SK-N-MC (cell line): Measurements from ENCODE around the gene NHLRC3.
A peak's percentile ranks its signal among the peaks of the same experiment; 100 is the strongest.
"Not testable (repeated sequence)": the region's sequence is repeated elsewhere in the genome, so short reads cannot be mapped to it uniquely, and the experiment has no call there.

Experiments used
- DNase-seq: peaks from one replicate; pipeline ENCODE4 v3.0.0-alpha.2; 2011; ENCODE audit warnings: low read depth, low spot score
- H3K27ac ChIP-seq: fragments of 200-600 bp; sonication (generic); 2 replicates; pipeline ENCODE4 v1.5.1; 2016; ENCODE audit warnings: mixed run types
- H3K36me3 ChIP-seq: fragments of 200-600 bp; sonication (generic); 2 replicates; pipeline ENCODE4 v1.6.1; 2017; ENCODE audit warnings: antibody characterized with exemption, low read length, mixed read lengths; ENCODE audit not compliant: insufficient read depth
- H3K4me3 ChIP-seq: fragments of 200-600 bp; sonication (generic); 2 replicates; pipeline ENCODE4 v1.5.1; 2016
- H3K9ac ChIP-seq: fragments of 200-600 bp; sonication (generic); 2 replicates; pipeline ENCODE4 v1.8.0; 2017; ENCODE audit warnings: mixed run types, mixed read lengths; ENCODE audit not compliant: insufficient read length
- H3K9me3 ChIP-seq: fragments of 200-600 bp; sonication (generic); 2 replicates; pipeline ENCODE4 v1.6.1; 2017; ENCODE audit warnings: low read depth, mild to moderate bottlenecking, antibody characterized with exemption, low read length, moderate library complexity, mixed read lengths
- EZH2 ChIP-seq: fragments of 200-600 bp; sonication (generic); IDR thresholded peaks from one replicate; pipeline ENCODE4 v1.6.1; 2017; ENCODE audit warnings: antibody characterized with exemption
- FOXP2 ChIP-seq: optimal IDR thresholded peaks from 2 replicates; pipeline ENCODE3; 2011; ENCODE audit warnings: mild to moderate bottlenecking, moderate library complexity; ENCODE audit not compliant: insufficient read depth; ENCODE audit errors: extremely low read length, control extremely low read depth
- POLR2AphosphoS5 ChIP-seq: IDR thresholded peaks from 2 replicates; pipeline ENCODE4 v1.6.1; 2012; ENCODE audit warnings: mild to moderate bottlenecking, low read depth, low read length, borderline replicate concordance

Gene NHLRC3

GRCh38 chr13:39051157-39051556 is 12.9 kb downstream of the NHLRC3 start:
- TF ChIP-seq POLR2AphosphoS5, result no peak
- TF ChIP-seq EZH2, result no peak
- TF ChIP-seq FOXP2, result no peak

GRCh38 chr13:39052944-39053343 is 14.7 kb downstream of the NHLRC3 start:
- peaks cover 5% of the 10 kb centered on the region for H3K36me3 ChIP-seq
- no peak overlapping the region for H3K27ac ChIP-seq
- H3K4me3 ChIP-seq, result no peak overlapping the region
- TF ChIP-seq EZH2 (no peak), FOXP2 (no peak), POLR2AphosphoS5 (no peak)
- H3K9ac ChIP-seq, result no peak overlapping the region
- no peak for DNase-seq
- H3K9me3 ChIP-seq, result peaks cover 3% of the 10 kb centered on the region; the same call in 1 of the 2 replicates

More at GRCh38 chr13:39051157-39051556, 12.9 kb downstream of the NHLRC3 start:
- Histone ChIP-seq H3K4me3 (peak overlapping the region; percentile 14; the same call in 1 of the 2 replicates), H3K9me3 (no peaks in the 10 kb centered on the region), H3K36me3 (peaks cover 3% of the 10 kb centered on the region), H3K9ac (peak overlapping the region; percentile 54), H3K27ac (peak overlapping the region; percentile 60)
- DNase-seq, result peak; percentile 63

GRCh38 chr13:39054112-39054511 is 15.9 kb downstream of the NHLRC3 start:
- DNase-seq, result no peak
- Histone ChIP-seq H3K36me3 (peaks cover 5% of the 10 kb centered on the region), H3K27ac (peak overlapping the region; percentile 28; the same call in 1 of the 2 replicates), H3K4me3 (no peak overlapping the region), H3K9me3 (peaks cover 3% of the 10 kb centered on the region; the same call in 1 of the 2 replicates), H3K9ac (no peak overlapping the region)
- TF ChIP-seq EZH2, result no peak
- TF ChIP-seq FOXP2, result no peak
- no peak for TF ChIP-seq POLR2AphosphoS5

GRCh38 chr13:39056018-39056417 is 17.8 kb downstream of the NHLRC3 start:
- DNase-seq, result no peak
- peaks cover 5% of the 10 kb centered on the region for H3K36me3 ChIP-seq
- no peak for TF ChIP-seq EZH2
- no peak for TF ChIP-seq POLR2AphosphoS5
- no peak for TF ChIP-seq FOXP2
- no peak overlapping the region for H3K9ac ChIP-seq
- H3K27ac ChIP-seq, result no peak overlapping the region
- H3K4me3 ChIP-seq, result no peak overlapping the region
- peaks cover 3% of the 10 kb centered on the region; the same call in 1 of the 2 replicates for H3K9me3 ChIP-seq

- Histone ChIP-seq H3K9me3 (peaks cover 3% of the 10 kb centered on the region; the same call in 1 of the 2 replicates), H3K27ac (no peak overlapping the region), H3K4me3 (no peak overlapping the region), H3K9ac (no peak overlapping the region), H3K36me3 (peaks cover 5% of the 10 kb centered on the region)
- TF ChIP-seq FOXP2 (no peak), EZH2 (no peak), POLR2AphosphoS5 (no peak)
- DNase-seq, result no peak
Observed at GRCh38 chr13:39058040-39058439, 19.8 kb downstream of the NHLRC3 start.

GRCh38 chr13:39062004-39062403 is 23.7 kb downstream of the NHLRC3 start:
- Histone ChIP-seq H3K27ac (no peak overlapping the region), H3K36me3 (peaks cover 11% of the 10 kb centered on the region), H3K9me3 (peaks cover 3% of the 10 kb centered on the region; the same call in 1 of the 2 replicates), H3K4me3 (no peak overlapping the region), H3K9ac (no peak overlapping the region)
- DNase-seq, result no peak
- TF ChIP-seq EZH2, result no peak
- TF ChIP-seq POLR2AphosphoS5, result no peak
- no peak for TF ChIP-seq FOXP2

- no peak overlapping the region for H3K4me3 ChIP-seq
- H3K9ac ChIP-seq, result no peak overlapping the region
- H3K9me3 ChIP-seq, result no peaks in the 10 kb centered on the region
- TF ChIP-seq FOXP2, result no peak
- TF ChIP-seq POLR2AphosphoS5, result no peak
- no peak for TF ChIP-seq EZH2
- no peak overlapping the region for H3K27ac ChIP-seq
- no peak for DNase-seq
- H3K36me3 ChIP-seq, result no peaks in the 10 kb centered on the region
Observed at GRCh38 chr13:39072842-39073241, 34.6 kb downstream of the NHLRC3 start.

GRCh38 chr13:39073983-39074382 is 35.7 kb downstream of the NHLRC3 start:
- TF ChIP-seq EZH2, result no peak
- TF ChIP-seq FOXP2, result no peak
- no peak for TF ChIP-seq POLR2AphosphoS5
- DNase-seq, result no peak
- Histone ChIP-seq H3K4me3 (no peak overlapping the region), H3K36me3 (no peaks in the 10 kb centered on the region), H3K9me3 (no peaks in the 10 kb centered on the region), H3K9ac (no peak overlapping the region), H3K27ac (no peak overlapping the region)

GRCh38 chr13:39086251-39086945 is 48.1 kb downstream of the NHLRC3 start:
- H3K36me3 ChIP-seq, H3K27ac ChIP-seq, H3K9ac ChIP-seq, DNase-seq, H3K9me3 ChIP-seq, H3K4me3 ChIP-seq: not testable (repeated sequence)
